Endothelial cell of umbilical vein (primary cell): Measurements from ENCODE around the gene NRP2. TPM values are rescaled to one million over a fixed set of nuclear protein-coding genes. Genes with fewer than 3 reads are reported as not detected.

Experiments used
- BruUV-seq: library from RNA; stranded (reverse); fragments of 400-500 nt; replicated peaks from 2 replicates; lab custom pipeline; 2021; lab: Mats Ljungman, UMichigan
- CTCF ChIA-PET: fragments of 300-600, 350-600 bp; sonication (Branson Sonifier 250); formaldehyde crosslinking; loops from one replicate; lab custom pipeline; 2021; ENCODE audit warnings: antibody characterized with exemption, inconsistent platforms; lab: Charles Lee
- POLR2A ChIA-PET: fragments of 300-600, 350-600 bp; sonication (Branson Sonifier 250); formaldehyde crosslinking; loops from one replicate; lab custom pipeline; 2021; ENCODE audit warnings: antibody characterized with exemption, inconsistent platforms; lab: Charles Lee
- DNase-seq: peaks from one replicate; pipeline ENCODE4 v3.0.0-alpha.2; 2011; ENCODE audit warnings: low read depth, low spot score
- FAIRE-seq: peaks from 2 replicates; lab custom pipeline; 2011; peaks lifted over from hg19 to GRCh38; lab: Jason Lieb, UNC
- H2AFZ ChIP-seq: 2 replicates; pipeline ENCODE4 v1.6.0; 2012; ENCODE audit warnings: low read depth, low read length, control low read depth, inconsistent platforms
- H3K27ac ChIP-seq: 2 replicates; pipeline ENCODE4 v1.5.1; 2011; ENCODE audit warnings: low read depth, mild to moderate bottlenecking, control low read depth, low read length, moderate library complexity; ENCODE audit not compliant: insufficient read depth
- H3K27me3 ChIP-seq, 2 experiments: 2 replicates each; pipeline versions ENCODE4 v1.6.0 to v1.6.1; 2011; ENCODE audit warnings: low read length in 2 of 2, mixed read lengths in 1 of 2; ENCODE audit not compliant: control insufficient read depth in 2 of 2, insufficient read depth in 2 of 2
- H3K36me3 ChIP-seq, 2 experiments: 2 replicates in 1 of 2; 3 replicates in 1 of 2; pipeline ENCODE4 v1.5.1; 2011; ENCODE audit warnings: low read length in 2 of 2, mild to moderate bottlenecking in 1 of 2, moderate library complexity in 1 of 2; ENCODE audit not compliant: control insufficient read depth in 2 of 2, insufficient read depth in 2 of 2; ENCODE audit errors: extremely low read depth in 1 of 2
- H3K4me1 ChIP-seq: 3 replicates; pipeline ENCODE4 v1.5.1; 2011; ENCODE audit warnings: mild to moderate bottlenecking, low read length; ENCODE audit not compliant: control insufficient read depth, insufficient read depth; ENCODE audit errors: extremely low read depth
- H3K4me2 ChIP-seq: 2 replicates; pipeline ENCODE4 v1.6.1; 2011; ENCODE audit warnings: low read length, control low read depth, mixed read lengths; ENCODE audit not compliant: insufficient read depth
- H3K4me3 ChIP-seq, 3 experiments: fragments of 200-600 bp in 1 of 3; sonication (generic), shearing (Covaris generic) in 1 of 3; replicated peaks in 1 of 3; 2 replicates each; pipeline ENCODE4 v1.5.1; 2011 to 2016; ENCODE audit warnings: control low read depth in 3 of 3, low read length in 3 of 3, mild to moderate bottlenecking in 2 of 3, inconsistent platforms in 1 of 3, low read depth in 1 of 3, moderate library complexity in 1 of 3; ENCODE audit not compliant: insufficient read depth in 1 of 3
- H3K79me2 ChIP-seq: 2 replicates; pipeline ENCODE4 v1.6.0; 2012; ENCODE audit warnings: low read length, inconsistent platforms; ENCODE audit not compliant: control insufficient read depth, insufficient read depth
- H3K9ac ChIP-seq: replicated peaks from 2 replicates; pipeline ENCODE3; 2011; ENCODE audit warnings: low read length, control low read depth; ENCODE audit not compliant: insufficient read depth; ENCODE audit errors: extremely low read depth
- H3K9me1 ChIP-seq: replicated peaks from 3 replicates; pipeline ENCODE4 v1.6.0; 2011; ENCODE audit warnings: mild to moderate bottlenecking, low read length; ENCODE audit not compliant: control insufficient read depth, insufficient read depth; ENCODE audit errors: extremely low read depth
- H3K9me3 ChIP-seq: replicated peaks from 2 replicates; pipeline ENCODE4 v1.5.1; 2012; ENCODE audit warnings: low read length, inconsistent platforms; ENCODE audit not compliant: control insufficient read depth, insufficient read depth
- H4K20me1 ChIP-seq: replicated peaks from 2 replicates; pipeline ENCODE3; 2011; ENCODE audit warnings: mild to moderate bottlenecking, low read length; ENCODE audit not compliant: control insufficient read depth, insufficient read depth; ENCODE audit errors: extremely low read depth
- CTCF ChIP-seq, 2 donors: IDR thresholded peaks; 1 replicate in 1 of 2; 2 replicates in 1 of 2; pipeline ENCODE4 v1.5.1; 2011; ENCODE audit warnings: low read length in 2 of 2, mild to moderate bottlenecking in 2 of 2, moderate library complexity in 2 of 2, control low read depth in 1 of 2, inconsistent platforms in 1 of 2, low read depth in 1 of 2; ENCODE audit not compliant: insufficient read depth in 1 of 2; ENCODE audit errors: extremely low read depth in 1 of 2
- EZH2 ChIP-seq: IDR thresholded peaks from 2 replicates; pipeline ENCODE4 v1.6.1; 2012; ENCODE audit warnings: borderline replicate concordance, low read depth, mild to moderate bottlenecking, moderate library complexity, low read length, inconsistent platforms; ENCODE audit not compliant: severe bottlenecking
- FOS ChIP-seq: IDR thresholded peaks from 2 replicates; pipeline ENCODE4 v1.6.1; 2011; ENCODE audit warnings: mild to moderate bottlenecking, low read length, moderate library complexity, borderline replicate concordance; ENCODE audit not compliant: insufficient read depth
- GATA2 ChIP-seq: IDR thresholded peaks from 2 replicates; pipeline ENCODE4 v1.7.0; 2011; ENCODE audit warnings: low read depth, mild to moderate bottlenecking, moderate library complexity, mixed read lengths, low read length; ENCODE audit not compliant: insufficient read length, insufficient read depth
- MAX ChIP-seq: IDR thresholded peaks from 2 replicates; pipeline ENCODE4 v1.6.1; 2011; ENCODE audit not compliant: insufficient read depth, insufficient read length
- POLR2A ChIP-seq: IDR thresholded peaks from 2 replicates; pipeline ENCODE4 v1.6.1; 2012; ENCODE audit warnings: low read depth, mild to moderate bottlenecking, control low read depth, low read length
- dilution Hi-C: fragments of 300-500 bp; cut with MboI; formaldehyde crosslinking; loops from one replicate; pipeline ENCODE4 v1.15.0; 2019; ENCODE audit warnings: low sequenced_read_pairs; ENCODE audit not compliant: extremely low pct_ligation_motif_present
- intact Hi-C: fragments of 100-400 bp; cut with micrococcal nuclease; formaldehyde crosslinking; loops from one replicate; pipeline ENCODE4 v1.10.0; 2022
- polyA plus RNA-seq, 4 experiments: library from polyadenylated mRNA; depleted of rRNA in 3 of 4; stranded (reverse) in 3 of 4; unstranded in 1 of 4; fragments of >200 nt; gene quantifications; 2 replicates each; pipeline versions ENCODE4 v1.2.1 to v1.2.3, GENCODE V29; 2011 to 2012; ENCODE audit warnings: missing spikeins in 1 of 4
- total RNA-seq: library from RNA; stranded (reverse); gene quantifications from 2 replicates; pipeline ENCODE4 v1.2.3, GENCODE V29; 2021

Gene NRP2
- total and polyA plus RNA-seq, 2 donors (not counting 3 experiments of a cell fraction or from before 2014, with no cell fraction given) = 160 to 240 TPM

- Histone ChIP-seq H3K4me3 (no peak overlapping the region), H2AFZ (no peak overlapping the region), H3K4me2 (no peak overlapping the region), H3K79me2 (peaks cover 45% of the 10 kb centered on the region), H3K9me3 (no peaks in the 10 kb centered on the region), H3K27ac (no peak overlapping the region), H3K36me3 (peaks cover 4 to 10% of the 10 kb centered on the region in 2 experiments), H3K9me1 (no peaks in the 10 kb centered on the region), H3K4me1 (peaks cover 28% of the 10 kb centered on the region), H3K27me3 (no peaks in the 10 kb centered on the region), H4K20me1 (no peaks in the 10 kb centered on the region), H3K9ac (no peak overlapping the region)
- ChIA-PET POLR2A (no interaction called here), CTCF (interaction anchor here (1.4 to 1.7 kb wide), 2 partner anchors 18 to 256 kb away, joined by 3 read pairs; no protein-coding TSS in a partner anchor)
- TF ChIP-seq FOS = no peak
- no peak for TF ChIP-seq POLR2A
- TF ChIP-seq MAX = no peak
- BruUV-seq = no TSS peak
- DNase-seq = no peak
- dilution Hi-C loops = no loop called here
- FAIRE-seq = no peak
- intact Hi-C loops = no loop called here
Observed at GRCh38 chr2:205692104-205692503, 9.8 kb downstream of the NRP2 start.

GRCh38 chr2:205694256-205694655 lies 12.0 kb downstream of the NRP2 start:
- Histone ChIP-seq H3K4me3 (no peak overlapping the region), H4K20me1 (no peaks in the 10 kb centered on the region), H3K27me3 (no peaks in the 10 kb centered on the region), H3K4me1 (peaks cover 14% of the 10 kb centered on the region), H3K9ac (no peak overlapping the region), H3K79me2 (peaks cover 35% of the 10 kb centered on the region), H3K4me2 (no peak overlapping the region), H3K27ac (no peak overlapping the region), H3K9me3 (no peaks in the 10 kb centered on the region), H3K9me1 (no peaks in the 10 kb centered on the region), H2AFZ (no peak overlapping the region), H3K36me3 (peaks cover 7 to 11% of the 10 kb centered on the region in 2 experiments)
- POLR2A ChIA-PET = interaction anchor here (1.7 kb wide), 1 partner anchor 12 kb away, joined by 4 read pairs; the partner anchor contains the start of gene NRP2
- TF ChIP-seq POLR2A (no peak), CTCF (IDR thresholded peaks at IDR 0.05; ENCODE audit: extremely low read depth in 1 of 2, insufficient read depth in 1 of 2, low read depth in 1 of 2, low read length in 2 of 2) (no peak), GATA2 (no peak), MAX (no peak), EZH2 (no peak)
- CTCF ChIA-PET = interaction anchor here (0.8 to 2.8 kb wide), 4 partner anchors 12 to 232 kb away, joined by 3 to 8 read pairs (median 4); partner anchors contain the start of gene NRP2
- FAIRE-seq (no peak), DNase-seq (no peak)
- intact Hi-C loops (no loop called here), dilution Hi-C loops (no loop called here)
- BruUV-seq = no TSS peak
